DND-41 (cell line): ENCODE measurements around the gene HYKK.

ENCODE experiments used
- EZH2 ChIP-seq: IDR thresholded peaks from 3 replicates; pipeline ENCODE4 v1.6.1; 2012; ENCODE audit warnings: borderline replicate concordance, low read depth, mild to moderate bottlenecking, moderate library complexity, low read length, inconsistent platforms; ENCODE audit not compliant: severe bottlenecking
- TF ChIP-seq, protein P1 (sequence below): IDR thresholded peaks from 2 replicates; pipeline ENCODE4 v1.5.1; 2012; ENCODE audit warnings: borderline replicate concordance, low read length, moderate library complexity, mild to moderate bottlenecking; ENCODE audit not compliant: poor library complexity, severe bottlenecking; ENCODE audit errors: extremely low read depth

DNA sequence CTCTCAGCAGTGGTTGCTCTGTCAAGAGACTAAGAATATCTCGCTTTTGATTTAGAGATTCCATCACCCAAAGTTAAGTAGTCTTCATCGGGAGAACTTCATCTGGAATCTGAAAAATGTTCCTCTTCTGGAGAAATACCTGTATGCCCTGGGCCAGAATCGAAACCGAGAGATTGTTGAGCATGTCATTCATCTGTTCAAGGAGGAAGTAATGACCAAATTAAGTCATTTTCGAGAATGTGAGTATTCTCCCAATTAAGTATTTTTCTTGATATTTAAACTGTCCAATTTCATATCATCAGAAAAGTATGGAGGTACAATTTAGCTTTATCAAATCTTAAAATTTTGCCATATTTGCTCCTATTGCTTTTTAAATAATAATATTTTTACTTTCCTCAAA is 19.9 kb downstream of the HYKK start:
- TF ChIP-seq EZH2: no peak
- TF ChIP-seq, protein P1, sequence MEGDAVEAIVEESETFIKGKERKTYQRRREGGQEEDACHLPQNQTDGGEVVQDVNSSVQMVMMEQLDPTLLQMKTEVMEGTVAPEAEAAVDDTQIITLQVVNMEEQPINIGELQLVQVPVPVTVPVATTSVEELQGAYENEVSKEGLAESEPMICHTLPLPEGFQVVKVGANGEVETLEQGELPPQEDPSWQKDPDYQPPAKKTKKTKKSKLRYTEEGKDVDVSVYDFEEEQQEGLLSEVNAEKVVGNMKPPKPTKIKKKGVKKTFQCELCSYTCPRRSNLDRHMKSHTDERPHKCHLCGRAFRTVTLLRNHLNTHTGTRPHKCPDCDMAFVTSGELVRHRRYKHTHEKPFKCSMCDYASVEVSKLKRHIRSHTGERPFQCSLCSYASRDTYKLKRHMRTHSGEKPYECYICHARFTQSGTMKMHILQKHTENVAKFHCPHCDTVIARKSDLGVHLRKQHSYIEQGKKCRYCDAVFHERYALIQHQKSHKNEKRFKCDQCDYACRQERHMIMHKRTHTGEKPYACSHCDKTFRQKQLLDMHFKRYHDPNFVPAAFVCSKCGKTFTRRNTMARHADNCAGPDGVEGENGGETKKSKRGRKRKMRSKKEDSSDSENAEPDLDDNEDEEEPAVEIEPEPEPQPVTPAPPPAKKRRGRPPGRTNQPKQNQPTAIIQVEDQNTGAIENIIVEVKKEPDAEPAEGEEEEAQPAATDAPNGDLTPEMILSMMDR: no peak
